Measurements from ENCODE around the gene TNFRSF11A.

TNFRSF11A gene

DNA sequence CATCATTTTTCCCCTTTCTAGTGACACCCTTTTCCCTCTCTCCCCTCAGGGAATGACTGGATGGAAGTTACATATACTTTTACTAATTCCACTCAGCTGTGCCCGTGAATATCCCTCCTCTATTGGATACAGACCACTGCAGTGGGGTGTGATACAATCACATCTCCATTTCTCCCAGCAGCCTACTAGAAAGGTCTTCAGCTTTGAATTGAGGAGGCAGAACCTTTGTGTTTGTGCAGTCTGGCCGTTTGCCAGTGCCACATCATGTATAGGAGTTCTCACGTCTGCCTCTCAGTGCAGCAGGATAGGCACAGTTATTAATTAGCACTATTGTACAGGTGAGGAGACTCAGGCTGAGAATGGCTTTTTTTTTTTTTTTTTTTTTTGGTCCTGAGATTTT, 16.4 kb downstream of the TNFRSF11A start:
- H3K4me3 ChIP-seq (ENCODE audit: low read length) = no peak overlapping the region
- DNase-seq (ENCODE audit: low read depth) = peak; percentile 26
- TF ChIP-seq CTCF (IDR thresholded peaks at IDR 0.05; ENCODE audit: insufficient read depth, low read depth, low read length, missing control alignments) = no peak

DNA sequence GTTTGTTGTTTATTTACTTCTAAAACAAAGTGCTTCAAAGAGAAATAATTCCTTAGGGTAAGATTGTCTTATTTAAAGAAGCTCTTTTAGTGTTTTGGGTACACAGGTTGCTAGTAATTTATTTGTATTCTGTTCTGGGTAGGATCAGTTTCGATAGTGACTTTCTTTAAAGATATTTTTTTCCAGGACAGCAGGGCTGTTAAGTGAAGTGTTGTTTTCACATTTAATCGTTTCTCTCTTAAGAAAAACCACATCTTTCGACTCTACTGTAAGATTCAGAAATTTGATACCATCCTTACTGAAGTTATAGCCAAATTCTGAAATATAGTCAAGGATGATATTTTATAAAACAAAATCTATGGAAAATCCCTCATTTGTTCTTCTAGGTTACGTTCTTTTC, 17.8 kb downstream of the TNFRSF11A start:
- DNase-seq (ENCODE audit: low read depth) = no peak
- no peak for TF ChIP-seq CTCF (IDR thresholded peaks at IDR 0.05; ENCODE audit: insufficient read depth, low read depth, low read length, missing control alignments)
- no peak overlapping the region for H3K4me3 ChIP-seq (ENCODE audit: low read length)

DNA sequence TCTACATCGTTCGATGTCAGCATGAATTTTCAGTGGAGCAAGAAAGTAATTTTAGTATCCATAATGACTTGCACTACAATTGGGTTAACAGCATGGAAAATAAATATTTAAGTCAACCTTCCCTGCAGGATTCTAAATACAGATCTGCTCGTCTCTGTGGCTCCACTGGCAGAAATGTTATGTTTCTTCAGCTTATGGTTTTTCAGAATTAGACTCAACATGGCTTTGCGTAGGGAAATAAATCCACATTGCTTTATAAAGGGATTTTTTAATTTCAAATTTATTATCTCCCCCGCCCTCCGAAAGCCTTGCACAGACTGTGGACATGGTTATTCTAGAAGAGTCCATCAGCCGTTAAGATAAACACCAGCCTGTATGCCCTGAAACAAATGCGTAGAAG, 18.2 kb downstream of the TNFRSF11A start:
- H3K4me3 ChIP-seq (ENCODE audit: low read length) = no peak overlapping the region

GRCh38 chr18:62345909-62346308, 20.8 kb downstream of the TNFRSF11A start:
- no peak overlapping the region for H3K4me3 ChIP-seq (ENCODE audit: low read length)
- no peak for DNase-seq (ENCODE audit: low read depth)
- no peak for TF ChIP-seq CTCF (IDR thresholded peaks at IDR 0.05; ENCODE audit: insufficient read depth, low read depth, low read length, missing control alignments)

More for the DNA sequence above, 18.2 kb downstream of the TNFRSF11A start:
- no peak for DNase-seq (ENCODE audit: low read depth)
- no peak for TF ChIP-seq CTCF (IDR thresholded peaks at IDR 0.05; ENCODE audit: insufficient read depth, low read depth, low read length, missing control alignments)

DNA sequence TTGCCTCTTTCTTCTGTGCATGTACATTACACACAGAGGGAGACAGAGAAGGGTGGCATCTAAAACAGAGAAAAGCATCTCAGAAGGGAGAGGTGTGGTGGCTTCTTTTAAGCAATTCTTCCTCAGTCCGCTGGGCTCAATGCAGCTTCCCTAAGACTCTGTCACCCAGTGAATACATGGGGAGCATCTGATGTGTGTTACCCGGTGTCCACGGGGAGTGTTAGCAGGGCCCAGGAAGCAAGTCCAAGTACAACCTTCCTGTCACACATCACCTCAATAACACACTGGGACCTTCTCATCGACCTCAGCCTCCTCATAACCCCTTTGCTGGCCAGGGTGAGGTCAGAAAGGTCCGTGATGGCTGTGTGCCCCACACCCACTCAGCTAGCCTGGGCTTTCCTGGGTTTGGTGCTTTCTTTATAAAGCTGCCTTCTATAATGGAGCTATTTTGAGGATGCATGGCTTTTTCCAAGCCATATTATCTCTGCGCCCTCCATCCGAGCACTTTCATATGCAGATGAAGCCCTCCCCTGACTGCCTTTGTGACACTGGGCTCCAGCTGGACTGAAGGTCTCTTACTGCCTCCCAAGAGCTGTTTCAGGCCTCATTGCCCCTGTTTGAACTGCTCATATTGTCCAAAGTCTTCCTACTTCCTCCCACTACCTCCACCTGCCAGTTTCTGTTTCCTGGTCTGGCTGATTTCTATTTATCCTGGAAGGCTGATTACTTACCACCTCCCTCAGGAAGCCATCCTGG, 21.4 kb downstream of the TNFRSF11A start:
- TF ChIP-seq CTCF (IDR thresholded peaks at IDR 0.05; ENCODE audit: insufficient read depth, low read depth, low read length, missing control alignments) = no peak
- no peak overlapping the region for H3K4me3 ChIP-seq (ENCODE audit: low read length)
- DNase-seq (ENCODE audit: low read depth) = no peak

- DNase-seq (ENCODE audit: low read depth) = no peak
- no peak for TF ChIP-seq CTCF (IDR thresholded peaks at IDR 0.05; ENCODE audit: insufficient read depth, low read depth, low read length, missing control alignments)
Observed at GRCh38 chr18:62347089-62347506, 22.0 kb downstream of the TNFRSF11A start.

DNA sequence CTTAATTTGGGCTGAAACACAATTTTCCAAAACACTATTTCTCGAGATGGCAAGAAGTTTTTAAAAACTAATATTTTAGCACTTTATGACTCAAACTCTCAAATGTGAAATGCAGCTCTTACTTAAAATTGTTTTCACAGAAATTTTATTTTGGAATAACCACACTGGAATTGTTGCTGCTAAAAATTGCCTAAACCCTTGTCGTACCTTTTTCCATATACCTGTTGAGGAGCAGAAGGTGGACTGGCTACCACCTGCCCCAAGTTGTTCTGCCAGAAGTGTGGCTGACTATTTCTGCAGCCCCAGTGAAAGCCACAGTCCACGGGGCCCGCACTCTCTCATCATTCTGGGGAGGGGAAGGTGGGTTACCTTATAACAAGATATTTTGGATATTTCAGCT, 23.4 kb downstream of the TNFRSF11A start:
- no peak for TF ChIP-seq CTCF (IDR thresholded peaks at IDR 0.05; ENCODE audit: insufficient read depth, low read depth, low read length, missing control alignments)
- no peak overlapping the region for H3K4me3 ChIP-seq (ENCODE audit: low read length)
- DNase-seq (ENCODE audit: low read depth) = no peak

More at GRCh38 chr18:62347089-62347506, 22.0 kb downstream of the TNFRSF11A start:
- no peak overlapping the region for H3K4me3 ChIP-seq (ENCODE audit: low read length)

Measured in epithelial cell of esophagus (primary cell).